AG04450 (cell line): ENCODE results near the gene SFXN5. TPM values are rescaled to one million over a fixed set of nuclear protein-coding genes. Genes with fewer than 3 reads are reported as not detected.

Experiments used
- CTCF ChIA-PET: fragments of 300-600, 350-600 bp; formaldehyde crosslinking; extraction: SDS; loops from one replicate; lab custom pipeline; 2022; ENCODE audit warnings: antibody characterized with exemption, inconsistent platforms; lab: Charles Lee
- POLR2A ChIA-PET: fragments of 350-600 bp; formaldehyde crosslinking; extraction: SDS; loops from one replicate; lab custom pipeline; 2021; ENCODE audit warnings: antibody characterized with exemption, inconsistent platforms; lab: Yijun Ruan, JAX
- DNase-seq: peaks from one replicate; pipeline ENCODE4 v3.0.0-alpha.2; 2011; ENCODE audit warnings: low read depth, low spot score
- H3K27ac ChIP-seq: one replicate; pipeline ENCODE4 v1.5.1; 2012; ENCODE audit warnings: low read depth, low read length, control low read depth
- H3K27me3 ChIP-seq: one replicate; pipeline ENCODE4 v1.6.0; 2012; ENCODE audit warnings: low read length; ENCODE audit not compliant: control insufficient read depth, insufficient read depth
- H3K4me3 ChIP-seq: 2 replicates; pipeline ENCODE4 v1.5.1; 2011; ENCODE audit warnings: mild to moderate bottlenecking, low read depth, low read length, control low read depth
- H3K9me3 ChIP-seq: 2 replicates; pipeline ENCODE4 v1.5.1; 2012; ENCODE audit warnings: low read length; ENCODE audit not compliant: control insufficient read depth, insufficient read depth
- polyA plus RNA-seq: library from polyadenylated mRNA; depleted of rRNA; stranded (reverse); fragments of >200 nt; gene quantifications from 2 replicates; pipeline ENCODE4 v1.2.3, GENCODE V29; 2011
- TF ChIP-seq, protein P1 (sequence below): IDR thresholded peaks from 2 replicates; pipeline ENCODE4 v1.5.1; 2011; ENCODE audit warnings: low read depth, low read length, control low read depth, inconsistent platforms

The SFXN5 gene
- polyA plus RNA-seq, 1 experiment, result 11.8 TPM

DNA sequence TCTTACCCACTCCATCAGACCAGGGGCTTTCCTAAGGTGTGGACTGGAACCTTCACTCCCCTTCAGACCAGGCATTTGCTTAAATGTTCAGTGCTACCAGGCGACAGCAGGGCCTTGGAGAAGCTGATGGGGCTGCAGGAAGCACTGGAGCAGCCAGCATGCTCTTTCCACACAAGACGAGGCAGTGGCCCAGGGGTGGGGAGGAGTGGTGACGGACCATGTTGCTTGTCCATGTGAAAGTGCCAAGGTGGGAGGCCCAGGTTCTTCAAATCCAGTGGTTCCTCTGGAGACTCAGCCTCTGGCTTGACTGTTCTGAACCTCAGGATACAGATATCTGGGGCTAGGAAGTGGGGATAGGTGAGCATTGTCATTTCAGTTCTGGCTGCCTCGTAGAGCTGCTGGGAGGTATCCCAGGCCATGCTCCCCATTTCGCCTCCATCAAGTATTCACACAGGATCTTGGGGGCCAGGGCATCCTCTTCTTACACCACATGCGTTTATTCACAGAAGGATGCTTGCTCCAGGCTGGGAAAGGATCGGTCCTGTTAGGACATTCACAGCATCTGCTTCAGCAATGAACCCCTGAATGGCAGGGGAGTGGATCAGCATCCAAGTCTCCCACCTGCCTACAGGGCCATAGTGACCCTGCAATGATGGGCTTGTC lies 62.2 kb downstream of the SFXN5 start:
- no peak overlapping the region for H3K27ac ChIP-seq
- ChIA-PET POLR2A (no interaction called here), CTCF (interaction anchor here (1.5 to 2.2 kb wide), 2 partner anchors 16 to 17 kb away, joined by 4 to 6 read pairs; no protein-coding TSS in a partner anchor)
- no peak overlapping the region for H3K4me3 ChIP-seq
- H3K9me3 ChIP-seq, result no peaks in the 10 kb centered on the region; the same call in 1 of the 2 replicates
- TF ChIP-seq, protein P1, sequence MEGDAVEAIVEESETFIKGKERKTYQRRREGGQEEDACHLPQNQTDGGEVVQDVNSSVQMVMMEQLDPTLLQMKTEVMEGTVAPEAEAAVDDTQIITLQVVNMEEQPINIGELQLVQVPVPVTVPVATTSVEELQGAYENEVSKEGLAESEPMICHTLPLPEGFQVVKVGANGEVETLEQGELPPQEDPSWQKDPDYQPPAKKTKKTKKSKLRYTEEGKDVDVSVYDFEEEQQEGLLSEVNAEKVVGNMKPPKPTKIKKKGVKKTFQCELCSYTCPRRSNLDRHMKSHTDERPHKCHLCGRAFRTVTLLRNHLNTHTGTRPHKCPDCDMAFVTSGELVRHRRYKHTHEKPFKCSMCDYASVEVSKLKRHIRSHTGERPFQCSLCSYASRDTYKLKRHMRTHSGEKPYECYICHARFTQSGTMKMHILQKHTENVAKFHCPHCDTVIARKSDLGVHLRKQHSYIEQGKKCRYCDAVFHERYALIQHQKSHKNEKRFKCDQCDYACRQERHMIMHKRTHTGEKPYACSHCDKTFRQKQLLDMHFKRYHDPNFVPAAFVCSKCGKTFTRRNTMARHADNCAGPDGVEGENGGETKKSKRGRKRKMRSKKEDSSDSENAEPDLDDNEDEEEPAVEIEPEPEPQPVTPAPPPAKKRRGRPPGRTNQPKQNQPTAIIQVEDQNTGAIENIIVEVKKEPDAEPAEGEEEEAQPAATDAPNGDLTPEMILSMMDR, result no peak
- no peaks in the 10 kb centered on the region for H3K27me3 ChIP-seq
- DNase-seq, result no peak

DNA sequence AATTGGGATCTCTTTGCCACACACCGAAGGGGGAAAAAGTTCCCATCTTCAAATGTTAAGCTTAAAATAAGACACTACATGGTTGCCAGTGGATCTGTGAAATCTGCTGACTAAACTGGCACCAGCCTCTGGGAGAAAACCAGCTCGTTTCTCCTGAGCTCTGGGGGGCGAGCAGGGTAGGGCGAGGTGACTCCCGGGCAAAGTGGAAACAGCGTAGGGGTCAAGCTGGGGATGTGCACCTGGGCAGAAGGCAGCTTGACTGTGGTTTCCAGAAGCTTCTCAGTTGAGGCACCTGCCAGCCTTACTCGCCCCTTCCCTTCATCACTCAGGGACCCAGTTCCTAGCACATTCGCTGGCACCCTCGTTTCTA lies 62.8 kb downstream of the SFXN5 start:
- ChIA-PET CTCF (interaction anchor here (1.5 kb wide), 1 partner anchor 17 kb away, joined by 4 read pairs; no protein-coding TSS in a partner anchor), POLR2A (no interaction called here)
- H3K4me3 ChIP-seq, result no peak overlapping the region
- H3K27ac ChIP-seq, result no peak overlapping the region
- H3K9me3 ChIP-seq, result no peaks in the 10 kb centered on the region; the same call in 1 of the 2 replicates
- no peaks in the 10 kb centered on the region for H3K27me3 ChIP-seq
- DNase-seq, result no peak
- TF ChIP-seq, protein P1, result no peak

DNA sequence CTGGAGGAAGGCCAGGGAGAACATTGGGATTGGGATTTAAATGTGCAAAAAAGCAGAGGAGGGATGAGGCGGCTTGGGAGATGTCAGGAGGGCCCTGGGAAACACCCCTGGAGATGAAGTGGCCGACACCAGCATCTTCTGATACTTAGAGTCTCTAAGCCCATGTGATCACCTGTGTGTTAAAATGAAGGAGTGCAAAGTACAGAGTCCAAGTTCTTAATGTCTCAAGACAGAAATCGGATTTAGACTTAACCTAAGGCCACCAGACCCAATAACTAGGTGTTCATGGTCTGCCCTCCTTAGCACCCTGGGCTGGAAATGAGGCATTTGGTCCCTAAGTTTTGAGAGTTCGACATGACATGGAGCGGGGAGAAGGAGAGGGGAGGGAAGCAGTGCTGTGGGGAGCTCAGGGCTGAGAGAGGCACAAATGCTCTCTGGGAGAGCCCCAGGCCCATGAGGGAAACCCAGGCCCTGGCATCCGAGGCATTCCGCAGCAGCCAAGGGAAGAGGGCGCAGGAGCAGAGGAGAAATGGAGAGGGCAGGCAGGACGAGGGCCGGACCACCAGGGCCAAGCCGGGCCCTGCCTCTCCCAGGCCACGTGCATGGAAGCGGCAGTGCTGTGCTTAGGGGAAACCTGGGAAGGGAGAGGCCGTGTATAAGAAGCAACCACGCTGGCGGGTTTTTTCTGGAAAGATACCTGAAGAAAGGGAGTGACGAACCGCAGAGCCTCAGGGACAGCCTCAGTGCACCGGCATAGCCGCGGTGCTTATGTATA lies 63.3 kb downstream of the SFXN5 start:
- no peak overlapping the region for H3K27ac ChIP-seq
- ChIA-PET CTCF (interaction anchor here (1.5 kb wide), 2 partner anchors 15 to 16 kb away, joined by 4 read pairs; no protein-coding TSS in a partner anchor), POLR2A (no interaction called here)
- TF ChIP-seq, protein P1, result no peak
- no peak for DNase-seq
- no peaks in the 10 kb centered on the region for H3K27me3 ChIP-seq
- H3K4me3 ChIP-seq, result no peak overlapping the region
- no peaks in the 10 kb centered on the region; the same call in 1 of the 2 replicates for H3K9me3 ChIP-seq

DNA sequence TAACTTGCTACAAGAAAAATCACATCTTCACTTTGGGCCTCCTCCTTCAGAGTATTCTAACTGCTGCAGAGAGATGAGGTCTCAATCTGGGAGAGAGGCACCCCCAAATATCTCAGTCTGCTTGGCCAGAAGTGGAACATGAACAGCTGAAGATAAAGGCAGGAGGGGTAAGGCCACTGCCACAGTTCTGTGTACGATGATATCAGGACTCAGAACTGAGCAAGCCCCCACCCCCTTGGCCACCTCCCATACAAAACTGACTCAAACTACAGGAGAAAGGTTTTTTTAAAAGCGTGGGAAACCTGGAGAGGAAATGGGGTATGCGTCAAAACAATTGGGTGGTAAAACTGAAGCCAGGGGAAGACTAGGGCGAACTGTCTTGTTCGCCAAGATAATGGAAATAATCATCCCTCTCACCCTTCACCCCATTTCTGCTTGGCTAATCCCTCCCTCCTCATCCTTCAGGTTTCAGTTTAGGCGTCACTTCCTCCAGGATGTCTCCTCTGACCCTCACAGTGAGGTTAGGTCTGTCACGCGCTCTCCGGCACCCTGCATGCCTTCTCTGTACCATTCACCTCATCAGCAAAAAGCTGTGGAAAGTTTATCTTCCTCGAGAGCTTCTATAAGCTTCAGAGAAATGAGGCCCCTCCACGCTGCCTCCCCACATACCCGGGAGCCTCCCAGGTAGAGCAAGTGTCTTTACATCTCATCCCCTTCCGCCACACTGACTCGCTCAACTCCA lies 64.4 kb downstream of the SFXN5 start:
- no peaks in the 10 kb centered on the region; the same call in 1 of the 2 replicates for H3K9me3 ChIP-seq
- no peak overlapping the region for H3K27ac ChIP-seq
- no peak for DNase-seq
- ChIA-PET CTCF (interaction anchor here (1.5 kb wide), 1 partner anchor 14 kb away, joined by 4 read pairs; no protein-coding TSS in a partner anchor), POLR2A (no interaction called here)
- TF ChIP-seq, protein P1, result no peak
- no peaks in the 10 kb centered on the region for H3K27me3 ChIP-seq
- H3K4me3 ChIP-seq, result no peak overlapping the region
